GM12878 (cell line): ENCODE data around the gene TMEM18.

Experiments used
- FOXM1 ChIP-seq: IDR thresholded peaks from 2 replicates; pipeline ENCODE4 v1.6.1; 2012; ENCODE audit warnings: low read depth, mild to moderate bottlenecking, inconsistent platforms, low read length, moderate library complexity
- POLR2A ChIP-seq: IDR thresholded peaks from 2 replicates; pipeline ENCODE4 v1.6.1; 2011; ENCODE audit warnings: low read depth, mild to moderate bottlenecking, low read length
- SREBF2 ChIP-seq: IDR thresholded peaks from 2 replicates; pipeline ENCODE4 v1.6.1; 2012; ENCODE audit warnings: mild to moderate bottlenecking, low read length
- SRF ChIP-seq, 2 experiments: IDR thresholded peaks; 2 replicates each; pipeline ENCODE4 v1.6.1; 2011; ENCODE audit warnings: low read depth in 2 of 2, low read length in 2 of 2, mild to moderate bottlenecking in 1 of 2, moderate library complexity in 1 of 2
- ZNF24 ChIP-seq: fragments of 450-650 bp; IDR thresholded peaks from 2 replicates; pipeline ENCODE4 v1.6.1; 2017; ENCODE audit warnings: antibody characterized with exemption, mild to moderate bottlenecking
- TF ChIP-seq, protein P1 (sequence below): fragments of 150-350 bp; IDR thresholded peaks from 2 replicates; pipeline ENCODE4 v1.6.1; 2016; ENCODE audit warnings: low read depth, low read length
- TF ChIP-seq, protein P2 (sequence below): IDR thresholded peaks from 2 replicates; pipeline ENCODE4 v1.6.1; 2012; ENCODE audit warnings: low read length, inconsistent platforms

DNA sequence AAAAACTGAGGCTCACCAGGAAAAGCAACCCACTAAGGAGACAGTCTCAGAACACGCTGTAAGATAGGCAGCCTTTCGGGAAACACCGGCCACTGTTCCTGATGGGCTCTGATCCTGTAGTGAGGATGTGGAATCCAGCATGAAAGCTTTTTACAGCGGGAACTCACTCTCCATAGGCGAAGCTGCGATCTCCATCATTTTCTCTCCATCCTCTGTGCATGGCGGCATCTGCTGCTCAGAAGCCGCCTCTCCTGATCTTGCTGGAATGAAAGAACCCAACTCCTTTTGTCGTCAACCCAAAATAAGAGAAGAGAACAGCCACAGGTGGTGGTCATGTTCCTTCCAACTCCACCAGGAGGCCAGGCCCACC lies 49.9 kb downstream of the TMEM18 start:
- TF ChIP-seq, protein P1, sequence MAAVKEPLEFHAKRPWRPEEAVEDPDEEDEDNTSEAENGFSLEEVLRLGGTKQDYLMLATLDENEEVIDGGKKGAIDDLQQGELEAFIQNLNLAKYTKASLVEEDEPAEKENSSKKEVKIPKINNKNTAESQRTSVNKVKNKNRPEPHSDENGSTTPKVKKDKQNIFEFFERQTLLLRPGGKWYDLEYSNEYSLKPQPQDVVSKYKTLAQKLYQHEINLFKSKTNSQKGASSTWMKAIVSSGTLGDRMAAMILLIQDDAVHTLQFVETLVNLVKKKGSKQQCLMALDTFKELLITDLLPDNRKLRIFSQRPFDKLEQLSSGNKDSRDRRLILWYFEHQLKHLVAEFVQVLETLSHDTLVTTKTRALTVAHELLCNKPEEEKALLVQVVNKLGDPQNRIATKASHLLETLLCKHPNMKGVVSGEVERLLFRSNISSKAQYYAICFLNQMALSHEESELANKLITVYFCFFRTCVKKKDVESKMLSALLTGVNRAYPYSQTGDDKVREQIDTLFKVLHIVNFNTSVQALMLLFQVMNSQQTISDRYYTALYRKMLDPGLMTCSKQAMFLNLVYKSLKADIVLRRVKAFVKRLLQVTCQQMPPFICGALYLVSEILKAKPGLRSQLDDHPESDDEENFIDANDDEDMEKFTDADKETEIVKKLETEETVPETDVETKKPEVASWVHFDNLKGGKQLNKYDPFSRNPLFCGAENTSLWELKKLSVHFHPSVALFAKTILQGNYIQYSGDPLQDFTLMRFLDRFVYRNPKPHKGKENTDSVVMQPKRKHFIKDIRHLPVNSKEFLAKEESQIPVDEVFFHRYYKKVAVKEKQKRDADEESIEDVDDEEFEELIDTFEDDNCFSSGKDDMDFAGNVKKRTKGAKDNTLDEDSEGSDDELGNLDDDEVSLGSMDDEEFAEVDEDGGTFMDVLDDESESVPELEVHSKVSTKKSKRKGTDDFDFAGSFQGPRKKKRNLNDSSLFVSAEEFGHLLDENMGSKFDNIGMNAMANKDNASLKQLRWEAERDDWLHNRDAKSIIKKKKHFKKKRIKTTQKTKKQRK = no peak
- TF ChIP-seq SRF (IDR thresholded peaks at IDR 0.05; ENCODE audit: low read depth in 2 of 2, low read length in 2 of 2) (no peak), ZNF24 (no peak), POLR2A (no peak), FOXM1 (no peak), SREBF2 (no peak)
- TF ChIP-seq, protein P2, sequence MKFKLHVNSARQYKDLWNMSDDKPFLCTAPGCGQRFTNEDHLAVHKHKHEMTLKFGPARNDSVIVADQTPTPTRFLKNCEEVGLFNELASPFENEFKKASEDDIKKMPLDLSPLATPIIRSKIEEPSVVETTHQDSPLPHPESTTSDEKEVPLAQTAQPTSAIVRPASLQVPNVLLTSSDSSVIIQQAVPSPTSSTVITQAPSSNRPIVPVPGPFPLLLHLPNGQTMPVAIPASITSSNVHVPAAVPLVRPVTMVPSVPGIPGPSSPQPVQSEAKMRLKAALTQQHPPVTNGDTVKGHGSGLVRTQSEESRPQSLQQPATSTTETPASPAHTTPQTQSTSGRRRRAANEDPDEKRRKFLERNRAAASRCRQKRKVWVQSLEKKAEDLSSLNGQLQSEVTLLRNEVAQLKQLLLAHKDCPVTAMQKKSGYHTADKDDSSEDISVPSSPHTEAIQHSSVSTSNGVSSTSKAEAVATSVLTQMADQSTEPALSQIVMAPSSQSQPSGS = no peak
